T47D (cell line): ENCODE measurements around the gene VWA8.

Source experiments
- DNase-seq, 2 experiments: peaks; one replicate each; pipeline versions ENCODE4 v3.0.0 to v3.0.0-alpha.2; 2011 to 2012; ENCODE audit warnings: low read depth in 1 of 2, low spot score in 1 of 2
- JUND ChIP-seq: IDR thresholded peaks from 2 replicates; pipeline ENCODE4 v1.6.1; 2012; ENCODE audit warnings: low read depth
- in situ Hi-C: cut with HindIII; loops from 2 replicates; pipeline ENCODE4 v1.10.0; 2016; ENCODE audit warnings: low sequenced_read_pairs, low pct_unique_long_range_greater_than_20kb

The VWA8 gene

DNA sequence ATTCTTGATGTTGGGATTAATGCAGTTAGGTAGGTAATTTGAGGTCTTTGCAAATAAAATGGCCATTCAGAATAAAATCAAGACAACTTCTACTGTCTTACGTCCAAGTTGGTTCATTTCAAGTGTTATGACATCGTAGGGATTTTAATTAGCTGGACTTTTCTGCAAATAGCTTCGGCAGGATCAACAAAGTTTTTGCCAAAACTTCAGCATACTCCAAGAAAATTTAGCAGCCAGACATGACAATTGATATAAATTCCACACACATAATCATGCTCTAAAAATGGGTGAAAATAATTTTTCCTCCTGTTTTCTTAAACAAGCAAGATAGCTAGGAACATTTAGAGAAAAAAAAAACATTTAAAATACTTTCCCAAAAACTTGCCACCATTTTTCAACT, 344.8 kb downstream of the VWA8 start:
- in situ Hi-C loops: no loop called here
- no peak for TF ChIP-seq JUND
- DNase-seq: no peak

DNA sequence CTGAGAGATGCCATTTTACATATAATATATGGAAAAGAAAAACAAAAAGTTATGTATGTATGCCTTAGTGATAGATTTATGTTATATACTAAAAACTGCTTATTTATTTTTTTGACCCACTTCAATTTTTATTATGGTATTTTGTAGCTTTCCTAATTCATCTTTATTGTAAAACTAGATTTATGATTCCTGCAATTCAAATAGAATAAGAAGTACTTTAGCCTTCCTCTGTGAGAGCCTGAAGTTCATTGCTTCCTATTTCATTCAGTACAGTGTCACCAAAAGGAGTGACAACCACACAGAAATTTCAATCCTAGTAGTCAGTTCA, 345.4 kb downstream of the VWA8 start:
- in situ Hi-C loops: no loop called here
- no peak for DNase-seq
- no peak for TF ChIP-seq JUND

DNA sequence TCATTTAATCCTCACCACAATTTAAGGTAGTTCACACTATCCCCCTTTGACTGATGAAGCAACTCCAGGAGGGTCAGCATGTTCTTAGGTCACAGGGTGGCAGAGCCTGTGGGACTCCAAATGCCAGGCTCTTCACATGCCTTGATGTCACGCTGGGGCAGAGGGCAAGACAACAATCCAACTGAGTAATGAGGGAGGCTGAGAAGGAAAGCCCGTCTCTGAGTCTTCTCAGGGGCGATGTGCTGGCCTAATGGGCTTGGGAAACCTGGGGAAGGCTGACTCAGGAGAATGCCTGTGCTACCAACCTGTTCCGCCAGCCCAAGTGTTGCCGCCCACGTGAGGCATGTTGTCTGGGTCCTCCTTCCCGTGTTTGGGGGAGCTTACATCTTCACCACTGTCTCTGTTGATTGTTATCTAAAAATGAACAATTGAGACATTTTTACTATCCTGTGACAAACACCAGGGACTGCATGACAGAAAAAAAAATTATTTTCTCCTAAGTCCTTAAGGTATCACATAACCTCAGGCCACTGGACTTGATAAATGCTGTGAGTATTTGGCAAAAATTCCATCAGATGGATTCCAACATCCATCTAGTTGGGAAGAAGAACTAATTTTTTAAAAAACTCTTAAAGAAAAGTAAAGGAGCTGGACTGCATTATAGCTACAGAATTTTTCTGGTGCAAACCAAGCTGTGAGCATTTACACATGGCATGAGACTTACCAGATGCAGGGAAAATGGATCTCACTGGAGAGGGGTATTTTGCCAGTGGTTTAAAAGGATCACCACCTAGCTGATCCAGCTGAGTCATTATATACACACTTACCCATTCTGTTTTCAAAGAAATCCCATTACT, 346.0 kb downstream of the VWA8 start:
- no peak for DNase-seq
- no peak for TF ChIP-seq JUND
- in situ Hi-C loops: no loop called here

DNA sequence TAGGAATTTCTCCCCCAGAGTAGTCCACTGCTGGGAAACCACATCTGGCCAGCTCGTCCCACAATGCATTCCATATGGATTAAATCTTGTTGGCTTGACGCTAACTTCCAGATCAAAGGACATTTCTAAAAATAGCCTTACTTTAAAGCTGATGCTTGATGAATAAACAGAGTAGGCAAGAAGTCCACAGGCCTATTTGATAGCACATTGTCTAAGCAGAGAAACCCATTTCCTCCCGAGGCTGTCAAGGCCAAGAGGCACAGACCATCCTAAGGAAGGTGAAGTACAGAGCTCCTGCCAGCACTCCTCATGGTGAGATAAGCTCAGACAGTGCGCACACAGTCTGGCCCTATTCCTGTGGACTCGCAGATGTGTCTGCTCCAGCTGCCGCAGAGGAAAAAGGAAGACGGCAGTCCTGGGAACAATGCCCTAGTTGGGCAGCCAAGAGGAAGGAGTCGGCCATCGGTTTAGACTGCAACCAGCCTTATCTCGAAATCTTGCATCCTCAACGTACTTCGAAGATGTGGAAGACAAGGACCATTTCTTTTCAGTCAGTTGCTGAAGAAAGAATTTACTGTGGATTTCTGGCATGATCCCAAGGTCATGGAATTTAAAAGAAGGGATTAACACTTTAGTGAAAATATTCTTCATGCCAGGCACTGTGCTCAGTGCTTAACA, 346.8 kb downstream of the VWA8 start:
- DNase-seq: no peak
- in situ Hi-C loops: no loop called here
- TF ChIP-seq JUND: no peak

DNA sequence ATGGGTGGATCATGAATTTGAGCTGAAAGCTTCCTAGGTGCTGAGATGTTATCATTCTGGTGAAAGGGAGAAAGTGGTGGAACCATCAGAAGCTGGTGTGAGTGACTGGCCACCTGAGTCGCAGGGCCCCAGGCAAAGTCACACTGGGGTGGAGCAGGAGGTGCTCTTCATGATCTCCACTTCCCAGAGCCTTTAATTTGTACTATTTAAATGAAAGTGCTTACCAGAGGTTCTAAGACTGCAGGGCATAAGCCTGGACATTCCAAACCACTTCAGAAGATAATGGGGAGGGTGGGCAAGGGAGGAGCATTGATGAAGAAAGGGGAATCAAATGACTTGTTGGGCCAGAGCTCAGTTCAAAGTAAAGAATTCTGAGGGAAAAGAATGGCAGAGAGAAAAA, 347.4 kb downstream of the VWA8 start:
- no peak for DNase-seq
- no peak for TF ChIP-seq JUND
- in situ Hi-C loops: no loop called here

DNA sequence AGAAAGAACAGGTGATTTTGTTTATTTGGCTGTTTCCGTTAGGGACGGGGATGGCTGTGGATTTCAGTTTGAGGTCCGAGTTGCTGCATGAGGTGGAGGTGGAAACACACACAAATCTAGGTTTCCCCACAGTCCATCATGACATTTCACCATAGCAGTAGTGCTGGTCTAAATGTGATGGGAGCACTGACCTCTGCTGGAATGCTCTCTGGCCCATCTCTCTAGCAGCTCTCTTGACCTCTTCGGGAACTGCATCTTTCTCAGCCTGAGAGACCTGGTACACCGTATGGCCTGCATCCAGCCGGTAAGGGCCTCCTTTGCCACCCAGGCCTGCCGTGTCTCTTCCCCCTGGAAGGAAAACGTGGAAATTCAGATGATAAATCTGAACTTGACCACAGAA, 349.5 kb downstream of the VWA8 start:
- TF ChIP-seq JUND: no peak
- no peak for DNase-seq
- in situ Hi-C loops: no loop called here

DNA sequence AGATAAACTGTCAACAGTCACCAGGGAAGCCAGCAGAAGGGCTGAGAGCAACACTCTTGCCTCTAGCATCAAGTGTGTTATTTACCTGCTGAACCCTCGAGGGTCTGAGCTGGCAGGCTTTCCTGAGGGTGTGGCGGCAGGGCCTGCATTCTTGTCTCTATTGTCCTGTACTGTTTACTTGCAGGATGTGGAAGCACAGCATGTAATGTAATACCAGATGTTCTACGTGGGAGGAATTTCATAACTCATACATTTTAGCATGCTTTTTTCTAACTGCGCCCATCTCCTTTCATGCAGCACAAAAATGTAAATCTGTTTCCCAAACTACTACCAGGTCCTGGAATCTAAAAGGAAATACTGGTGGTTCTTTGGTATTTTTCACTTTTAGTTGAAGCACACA, 350.5 kb downstream of the VWA8 start:
- in situ Hi-C loops: no loop called here
- TF ChIP-seq JUND: no peak
- DNase-seq: no peak

DNA sequence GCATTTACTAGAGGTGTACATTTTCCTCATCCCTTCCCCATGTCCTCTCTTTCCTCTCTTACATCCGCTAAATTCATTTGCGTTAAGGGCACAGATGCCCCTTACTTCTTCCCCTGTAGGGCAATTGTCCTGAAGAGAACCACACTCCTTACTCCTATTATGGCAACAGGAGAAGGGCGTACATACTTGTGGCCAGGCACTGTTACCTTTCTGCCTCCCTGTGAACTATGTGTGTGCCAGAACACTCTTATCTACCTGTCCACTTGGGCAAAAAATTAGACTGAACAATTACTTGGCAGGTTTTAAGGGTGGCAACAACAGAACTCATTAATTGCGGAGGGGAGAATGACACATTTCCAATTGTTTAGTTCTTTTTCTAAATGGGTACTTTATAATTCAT, 351.1 kb downstream of the VWA8 start:
- no peak for DNase-seq
- no peak for TF ChIP-seq JUND
- in situ Hi-C loops: no loop called here

DNA sequence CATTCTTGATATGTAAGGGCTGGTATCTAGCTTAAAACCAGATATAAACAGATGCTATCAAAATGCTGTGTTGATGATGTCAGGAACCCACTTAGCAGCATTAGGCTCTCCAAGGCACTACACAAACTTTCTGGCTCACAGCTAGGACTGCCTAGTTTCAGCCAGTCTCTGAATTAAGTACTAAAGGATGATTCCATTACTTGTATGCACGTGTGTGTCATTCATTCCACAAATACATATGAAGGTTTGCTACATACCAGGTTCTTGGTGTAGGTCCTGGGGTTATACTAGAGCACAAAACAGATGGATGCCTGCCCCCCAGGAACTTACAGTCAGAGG, 352.1 kb downstream of the VWA8 start:
- TF ChIP-seq JUND: no peak
- DNase-seq: no peak
- in situ Hi-C loops: no loop called here

DNA sequence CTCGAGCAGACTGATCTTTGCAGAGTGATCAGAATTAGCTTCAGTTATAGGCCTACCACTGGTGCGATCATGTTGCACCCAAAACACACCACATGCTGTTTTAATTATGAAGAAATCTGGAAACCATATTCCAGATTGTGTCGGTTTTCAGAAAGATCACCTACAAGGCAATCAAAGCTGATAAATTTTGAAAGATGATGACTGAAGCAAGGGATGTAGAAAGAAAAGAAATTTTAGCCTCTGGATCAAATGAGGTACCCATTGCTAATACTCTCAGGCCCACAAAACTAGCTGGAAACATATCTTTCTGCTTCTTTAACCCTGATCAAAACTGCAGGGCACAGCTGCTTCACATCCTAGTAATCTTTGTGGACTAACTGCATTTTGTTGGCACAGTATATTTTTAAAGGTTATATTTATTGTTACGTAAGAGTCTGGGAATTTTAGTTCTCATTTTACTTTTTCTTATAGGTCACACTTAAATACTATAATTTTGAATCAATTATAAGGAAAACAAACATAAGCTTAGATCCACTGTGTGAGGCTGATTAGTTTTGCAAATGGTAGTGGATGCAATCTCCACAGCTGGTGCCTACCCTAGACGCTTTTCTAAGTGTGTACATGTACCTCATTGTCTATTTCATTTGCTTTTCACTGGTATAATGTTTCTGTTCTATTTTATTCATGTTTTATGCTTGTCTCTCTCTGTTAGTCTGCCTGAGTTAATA, 352.6 kb downstream of the VWA8 start:
- no peak for DNase-seq
- in situ Hi-C loops: no loop called here
- no peak for TF ChIP-seq JUND

DNA sequence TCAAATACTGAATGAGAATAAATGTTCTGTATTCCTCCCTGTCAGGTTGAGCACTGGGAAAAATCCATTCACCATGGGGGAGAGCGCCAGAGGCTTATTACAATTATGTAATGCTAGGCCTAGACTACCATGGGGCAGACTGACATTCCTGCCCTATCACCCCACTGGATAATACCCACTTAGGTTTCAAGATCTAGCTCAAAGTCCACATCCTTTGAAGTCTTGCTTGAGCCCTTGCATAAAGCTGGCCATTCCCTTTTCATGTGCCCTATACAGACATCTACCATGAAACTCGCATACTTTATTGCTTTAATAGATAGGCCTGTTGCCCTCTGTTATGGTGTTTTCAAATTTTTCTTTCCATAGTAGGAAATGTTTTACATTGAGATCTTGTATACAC, 354.3 kb downstream of the VWA8 start:
- DNase-seq: no peak
- in situ Hi-C loops: no loop called here
- TF ChIP-seq JUND: no peak

DNA sequence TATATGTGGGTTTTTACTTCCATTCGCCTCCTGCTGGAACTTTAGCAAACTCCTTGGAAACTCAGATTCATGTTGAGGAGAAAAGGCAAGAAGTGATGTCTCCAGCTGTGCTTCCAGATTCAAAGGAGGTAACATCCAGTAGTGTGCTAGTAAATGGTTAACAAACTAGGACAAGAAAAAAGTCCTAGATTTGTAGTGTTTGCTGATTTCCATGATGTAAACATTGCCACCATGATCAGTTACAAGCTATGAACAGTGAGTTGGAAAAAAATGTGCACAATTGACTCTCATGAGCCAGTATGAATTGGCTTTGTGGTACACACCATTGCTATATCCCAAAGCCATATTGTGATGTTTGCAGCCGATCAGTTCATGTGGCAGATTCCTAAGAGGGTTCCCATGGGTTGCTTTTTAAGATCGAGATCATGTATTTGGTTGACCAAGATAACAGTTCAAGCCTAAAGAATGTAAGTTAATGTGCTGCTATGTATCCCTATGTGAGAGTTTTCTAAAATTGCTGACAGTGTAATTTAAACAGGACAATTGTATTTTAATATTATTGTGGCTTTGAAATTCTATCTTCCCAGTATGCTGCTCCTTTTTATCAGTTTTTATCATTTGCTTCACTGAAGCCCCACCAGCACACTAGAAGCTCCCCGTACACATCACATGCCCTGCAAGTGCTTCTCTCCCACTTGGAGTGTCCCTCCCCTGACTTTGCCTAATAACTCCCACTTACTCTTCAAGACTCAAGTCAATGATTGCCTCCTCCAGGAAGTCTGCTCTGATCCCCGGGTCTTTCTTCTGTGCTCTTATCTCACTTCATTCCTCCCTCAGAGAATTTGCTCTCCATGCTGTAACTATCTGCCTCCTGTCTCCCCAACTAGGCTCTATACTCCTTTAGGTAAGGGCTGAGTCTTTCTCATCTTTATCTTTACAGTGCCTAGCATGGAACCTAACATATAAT, 355.3 kb downstream of the VWA8 start:
- in situ Hi-C loops: no loop called here
- no peak for DNase-seq
- no peak for TF ChIP-seq JUND

DNA sequence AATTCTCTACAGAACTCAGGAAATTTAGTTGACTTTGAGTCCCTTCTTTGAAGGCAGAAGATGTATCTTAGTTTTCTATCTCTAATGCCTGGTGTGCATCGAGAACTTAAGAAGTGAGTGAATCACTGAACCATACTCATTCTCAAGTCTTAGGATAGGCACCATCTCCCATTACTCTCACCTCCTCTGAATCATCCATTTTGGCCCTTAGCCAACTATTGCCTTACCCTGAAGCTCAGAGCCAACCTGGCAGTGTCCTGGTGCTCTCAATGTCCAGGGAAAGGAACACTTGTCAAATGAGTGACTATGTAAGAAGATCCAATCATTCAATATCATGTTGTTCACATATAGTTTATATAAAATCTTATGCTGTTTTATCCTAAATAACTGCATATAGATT, 357.0 kb downstream of the VWA8 start:
- in situ Hi-C loops: no loop called here
- TF ChIP-seq JUND: no peak
- DNase-seq: peak in 1 of 2 experiments; percentile 37
